GM18909 (cell line): ENCODE measurements around the gene PPP3R2.
"Not testable (repeated sequence)": the region's sequence is repeated elsewhere in the genome, so short reads cannot be mapped to it uniquely, and the experiment has no call there.

Experiments used
- ATAC-seq: cut with Tn5 transposase; IDR thresholded peaks from one replicate; pipeline ENCODE4 v1.9.1; 2021; ENCODE audit warnings: mild to moderate bottlenecking; ENCODE audit not compliant: unreplicated experiment, poor library complexity

Gene PPP3R2

GRCh38 chr9:101590901-101591300 is 3.9 kb downstream of the PPP3R2 start:
- no peak for ATAC-seq

DNA sequence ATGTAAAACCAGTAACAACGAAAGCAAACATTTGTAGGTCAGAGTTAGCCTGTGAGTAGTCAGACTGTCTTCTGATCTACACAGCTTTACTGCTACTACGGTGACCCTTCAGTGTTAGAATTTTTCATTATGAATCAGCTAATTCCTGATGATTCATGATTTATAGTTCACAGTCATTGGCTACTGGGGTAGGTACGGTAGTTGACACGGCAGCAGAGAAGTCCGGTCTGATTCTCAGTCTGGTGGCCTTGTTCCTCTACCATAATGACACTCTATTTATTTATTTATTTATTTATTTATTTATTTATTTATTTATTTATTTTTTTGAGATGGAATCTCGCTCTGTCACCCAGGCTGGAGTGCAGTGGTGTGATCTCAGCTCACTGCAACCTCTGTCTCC is 4.7 kb downstream of the PPP3R2 start:
- ATAC-seq: not testable (repeated sequence)

DNA sequence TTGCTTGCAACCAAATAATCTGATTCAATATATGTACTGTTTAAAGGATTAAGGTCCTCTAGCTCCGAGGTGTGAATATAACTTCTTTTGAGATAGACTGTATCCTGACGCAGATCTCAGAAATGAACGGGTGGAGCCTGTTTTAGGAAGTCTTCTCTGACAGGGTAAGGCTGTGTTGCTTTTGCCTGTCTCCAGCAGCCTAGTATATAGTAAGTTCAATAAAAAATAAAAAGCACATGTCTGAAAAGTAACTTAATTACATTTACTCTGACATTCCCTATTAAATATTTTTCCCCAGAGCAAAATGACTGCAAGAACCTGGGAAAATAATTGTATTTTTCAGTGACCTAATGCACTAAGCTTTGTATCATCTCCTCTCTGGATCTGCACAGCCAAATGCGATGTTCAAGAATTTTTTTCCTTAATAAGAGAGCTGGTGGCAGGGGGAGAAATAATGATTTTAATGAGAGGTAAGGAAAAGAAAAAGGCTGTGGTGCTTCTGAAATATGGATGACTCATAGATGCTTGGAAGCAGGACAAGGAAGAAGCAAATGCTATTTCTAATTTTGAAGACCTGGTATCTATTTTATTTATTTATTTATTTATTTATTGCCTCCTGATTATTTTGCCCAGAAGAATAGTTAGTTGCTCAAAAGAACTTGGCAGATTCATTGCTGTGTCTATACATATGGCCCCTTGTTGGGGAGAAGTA is 7.3 kb downstream of the PPP3R2 start:
- ATAC-seq: no peak

DNA sequence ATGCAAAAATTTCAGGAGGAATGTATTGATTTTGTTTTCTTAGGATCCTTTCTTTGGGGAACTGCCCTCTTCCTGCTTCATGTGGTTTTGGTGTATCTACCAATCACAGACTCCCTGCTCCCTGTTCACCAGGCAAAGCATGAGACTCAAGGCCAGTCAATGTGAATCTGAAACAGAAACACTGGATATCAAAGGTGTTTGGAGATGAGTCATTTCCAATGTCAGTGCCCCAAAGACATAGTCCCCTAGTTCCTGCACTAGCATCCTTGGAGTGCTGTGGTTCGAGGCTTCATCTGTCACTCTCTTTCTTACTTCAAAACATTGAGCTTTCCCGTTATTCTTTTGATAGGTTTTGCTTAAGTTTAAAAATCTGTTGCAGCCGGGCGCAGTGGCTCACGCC is 8.1 kb downstream of the PPP3R2 start:
- ATAC-seq: peak; percentile 87

GRCh38 chr9:101585740-101586139 is 9.0 kb downstream of the PPP3R2 start:
- no peak for ATAC-seq

DNA sequence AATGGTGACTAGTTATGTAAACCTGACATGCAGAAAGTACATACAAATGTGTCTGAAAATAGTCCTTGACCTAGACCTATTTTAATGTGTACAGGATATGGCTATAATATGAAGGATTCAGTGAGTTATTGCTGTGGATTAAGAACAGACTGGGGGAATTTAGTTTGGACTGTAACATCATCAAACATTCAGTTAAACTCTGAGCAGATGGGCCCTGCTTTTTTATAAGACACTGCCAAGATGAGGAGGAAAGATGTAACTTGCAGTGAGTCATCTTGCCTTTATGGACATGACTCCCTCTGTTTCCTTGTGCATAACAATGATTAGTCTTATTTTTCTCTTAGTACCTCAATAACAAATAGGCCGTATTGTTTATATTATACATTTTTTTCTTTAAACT is 12.2 kb downstream of the PPP3R2 start:
- ATAC-seq: no peak

- no peak for ATAC-seq
These were observed 14.8 kb downstream of the PPP3R2 start for GRCh38 chr9:101579711-101580545.

DNA sequence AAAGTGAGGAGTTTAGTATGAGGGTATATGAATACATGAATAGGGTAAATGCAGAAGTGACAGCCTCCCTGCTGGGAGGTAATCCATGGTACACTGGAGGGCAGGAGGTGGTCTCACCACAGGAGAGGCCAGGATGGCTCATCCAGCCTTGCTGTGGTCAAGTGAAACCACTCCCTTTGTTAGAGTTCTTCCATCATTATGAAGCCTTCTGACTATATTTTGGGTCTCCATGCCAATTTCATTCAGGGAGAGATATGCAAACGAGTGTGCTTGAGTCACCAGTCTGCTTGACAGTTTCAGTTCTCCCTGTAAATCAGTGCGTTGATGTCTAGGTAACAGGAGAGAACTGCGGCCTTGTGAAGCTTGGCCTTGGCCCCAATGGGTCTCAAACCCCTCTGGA is 16.4 kb downstream of the PPP3R2 start:
- peak; percentile 64 for ATAC-seq

- ATAC-seq: no peak
These were observed 19.9 kb downstream of the PPP3R2 start for GRCh38 chr9:101574731-101575333.

DNA sequence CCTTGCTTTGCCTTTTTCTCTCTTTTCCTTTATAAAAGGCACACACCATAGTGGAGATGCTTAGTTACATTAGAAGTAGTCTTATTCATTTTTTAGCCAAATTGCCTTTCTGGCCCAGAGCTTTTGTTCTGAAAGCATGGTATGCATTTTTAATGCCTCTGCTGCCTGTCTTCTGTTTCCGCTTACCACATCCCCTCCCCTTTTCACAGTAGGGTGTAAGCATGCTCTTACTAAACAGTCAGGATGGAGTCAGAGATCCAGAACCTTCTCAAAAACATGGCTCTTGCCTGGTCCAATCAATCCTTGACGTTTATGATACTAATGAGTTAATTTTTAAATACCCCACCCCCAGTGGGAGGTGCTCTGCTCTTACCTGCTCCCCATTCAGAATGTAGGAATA is 22.5 kb downstream of the PPP3R2 start:
- no peak for ATAC-seq

DNA sequence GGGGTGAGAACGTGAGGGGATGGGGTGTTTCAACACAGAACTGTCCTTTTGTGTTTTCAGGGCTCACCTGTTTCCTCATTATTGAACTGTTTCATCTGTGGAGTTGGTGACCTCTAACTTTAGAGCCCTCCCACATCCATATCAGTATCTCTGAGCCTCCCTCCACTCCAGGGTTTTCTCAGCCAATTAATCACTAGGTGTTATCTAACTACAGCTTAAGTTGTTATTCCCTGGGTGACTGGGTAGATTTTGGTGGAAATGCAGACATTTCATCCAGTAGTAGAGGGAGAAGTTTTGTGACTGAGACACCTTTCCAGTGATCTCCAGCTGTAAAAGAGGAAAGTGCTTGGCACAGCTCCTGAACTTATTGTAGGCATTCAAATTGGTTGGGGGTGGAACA is 23.7 kb downstream of the PPP3R2 start:
- no peak for ATAC-seq

GRCh38 chr9:101569741-101570501 is 24.8 kb downstream of the PPP3R2 start:
- no peak for ATAC-seq

GRCh38 chr9:101567725-101568350 is 26.9 kb downstream of the PPP3R2 start:
- no peak for ATAC-seq

DNA sequence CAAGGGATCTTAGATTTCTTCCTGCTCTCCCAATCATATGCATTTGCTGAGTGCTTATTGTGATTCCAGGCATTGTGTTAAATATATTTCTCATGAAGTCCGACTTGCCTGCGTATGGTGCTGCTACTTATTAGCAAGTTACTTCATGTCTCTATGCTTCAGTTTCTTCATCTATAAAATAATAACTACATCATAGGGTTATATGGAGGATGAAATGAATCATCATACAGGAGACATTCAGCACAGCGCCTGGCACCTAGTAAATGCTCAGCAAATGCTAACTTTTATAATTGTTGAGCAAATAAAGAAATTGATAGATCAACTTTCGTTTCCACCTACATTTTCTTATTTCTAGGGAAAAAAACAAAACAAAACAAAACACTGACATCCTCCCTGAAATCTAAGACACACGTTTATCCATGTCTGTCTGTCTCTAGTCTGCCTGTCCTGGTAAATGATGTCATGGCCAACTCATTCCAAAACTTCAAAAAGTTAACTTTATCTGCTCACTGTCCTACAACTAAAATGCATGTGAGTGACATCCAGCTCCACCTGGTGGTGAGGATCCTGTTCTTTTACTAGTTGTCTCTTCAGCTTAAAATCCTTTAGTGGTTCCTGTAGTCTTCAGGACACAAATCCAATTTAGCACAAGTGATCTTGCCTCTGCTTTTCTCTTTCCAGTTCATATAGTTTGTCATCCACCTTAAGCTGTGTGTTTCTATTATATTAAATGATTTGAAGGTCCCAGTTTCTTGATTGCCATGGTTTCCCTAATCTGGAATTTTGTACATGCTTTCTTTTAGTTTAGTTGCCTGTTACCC is 27.7 kb downstream of the PPP3R2 start:
- peak; percentile 79 for ATAC-seq

- ATAC-seq: no peak
These were observed 30.5 kb downstream of the PPP3R2 start for GRCh38 chr9:101564252-101564651.

GRCh38 chr9:101562966-101563365 is 31.8 kb downstream of the PPP3R2 start:
- no peak for ATAC-seq

DNA sequence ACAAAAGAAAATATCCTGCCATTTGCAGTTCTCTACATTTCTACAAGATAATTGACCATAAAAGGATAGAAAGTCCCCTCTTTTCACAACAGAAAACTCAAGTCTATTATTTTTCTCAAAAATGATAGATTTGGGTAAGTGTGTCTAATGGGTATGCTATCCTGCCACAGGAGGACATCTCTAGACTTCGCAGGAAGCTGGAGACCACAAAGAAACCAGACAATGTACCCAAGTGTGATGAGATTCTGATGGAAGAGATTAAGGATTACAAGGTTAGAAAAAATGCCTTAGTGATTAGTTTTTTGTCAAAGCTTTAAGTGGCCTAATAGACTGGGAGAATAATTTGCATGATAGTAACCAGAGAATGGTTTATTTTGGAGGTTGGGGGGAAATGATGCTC is 33.0 kb downstream of the PPP3R2 start:
- no peak for ATAC-seq

DNA sequence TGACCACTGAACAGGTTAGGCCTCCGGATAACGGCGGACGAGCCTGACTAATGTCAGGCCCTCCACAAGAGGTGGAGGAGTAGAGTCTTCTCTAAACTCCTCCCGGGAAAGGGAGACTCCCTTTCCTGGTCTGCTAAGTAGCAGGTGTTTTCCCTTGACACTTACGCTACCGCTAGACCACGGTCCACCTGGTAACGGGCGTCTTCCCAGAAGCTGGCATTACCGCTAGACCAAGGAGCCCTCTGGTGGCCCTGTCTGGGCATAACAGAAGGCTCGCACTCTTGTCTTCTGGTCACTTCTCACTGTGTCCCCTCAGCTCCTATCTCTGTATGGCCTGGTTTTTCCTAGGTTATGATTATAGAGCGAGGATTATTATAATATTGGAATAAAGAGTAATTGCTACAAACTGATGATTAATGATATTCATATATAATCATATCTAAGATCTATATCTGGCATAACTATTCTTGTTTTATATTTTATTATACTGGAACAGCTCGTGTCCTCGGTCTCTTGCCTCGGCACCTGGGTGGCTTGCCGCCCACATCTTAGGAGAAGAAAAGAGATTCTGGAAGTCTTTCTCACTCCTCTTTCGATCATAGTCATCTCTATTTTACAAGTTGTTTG is 45.2 kb downstream of the PPP3R2 start:
- not testable (repeated sequence) for ATAC-seq
